Measurements from ENCODE around the gene MGAT1.

- TF ChIP-seq CTCF (IDR thresholded peaks at IDR 0.05; ENCODE audit: low read depth, low read length) (no peak), EZH2phosphoT487 (IDR thresholded peaks at IDR 0.05; ENCODE audit: low read depth) (no peak)
These were observed 8.5 kb upstream of the MGAT1 start for GRCh38 chr5:180810959-180811622.

Data from OCI-LY3 (cell line).